RWPE2 (cell line): Measurements from ENCODE around the gene HSD17B12.
"Not testable (repeated sequence)": the region's sequence is repeated elsewhere in the genome, so short reads cannot be mapped to it uniquely, and the experiment has no call there.

ENCODE experiments used
- ATAC-seq: fragments of 200-7000 bp; cut with Tn5 transposase; 3 replicates; pipeline ENCODE4 v1.9.1; 2021; ENCODE audit warnings: low read depth
- DNase-seq: peaks from one replicate; pipeline ENCODE4 v3.0.0-alpha.2; 2020; ENCODE audit warnings: low spot score
- H3K27ac ChIP-seq: fragments of 450-650 bp; 2 replicates; pipeline ENCODE4 v1.5.1; 2017; ENCODE audit warnings: mild to moderate bottlenecking; ENCODE audit not compliant: poor library complexity, severe bottlenecking
- H3K27me3 ChIP-seq: fragments of 250-450 bp; sonication (Bioruptor Pico); 2 replicates; pipeline ENCODE4 v1.5.1; 2021; ENCODE audit warnings: mild to moderate bottlenecking, moderate library complexity; ENCODE audit not compliant: insufficient read depth, poor library complexity, severe bottlenecking
- H3K36me3 ChIP-seq: fragments of 250-450 bp; sonication (Bioruptor Pico); 2 replicates; pipeline ENCODE4 v1.5.1; 2020; ENCODE audit warnings: low read depth, mild to moderate bottlenecking, moderate library complexity
- H3K4me1 ChIP-seq: fragments of 250-450 bp; sonication (Bioruptor Pico); 2 replicates; pipeline ENCODE4 v1.5.1; 2021; ENCODE audit warnings: mild to moderate bottlenecking, moderate library complexity; ENCODE audit not compliant: insufficient read depth, poor library complexity, severe bottlenecking
- H3K4me3 ChIP-seq: fragments of 250-450 bp; sonication (Bioruptor Pico); 2 replicates; pipeline ENCODE4 v1.5.1; 2021; ENCODE audit warnings: mild to moderate bottlenecking, moderate library complexity; ENCODE audit not compliant: severe bottlenecking
- H3K9me3 ChIP-seq: fragments of 250-450 bp; sonication (Bioruptor Pico); 2 replicates; pipeline ENCODE4 v1.5.1; 2021; ENCODE audit warnings: mild to moderate bottlenecking, moderate library complexity; ENCODE audit not compliant: severe bottlenecking
- CTCF ChIP-seq: fragments of 450-650 bp; IDR thresholded peaks from one replicate; pipeline ENCODE4 v1.5.1; 2017; ENCODE audit warnings: mild to moderate bottlenecking, moderate library complexity; ENCODE audit not compliant: poor library complexity, severe bottlenecking

Gene HSD17B12

GRCh38 chr11:43649501-43649900, 31.0 kb upstream of the HSD17B12 start:
- no peaks in the 10 kb centered on the region for H3K4me1 ChIP-seq
- DNase-seq = no peak
- H3K27ac ChIP-seq = no peak overlapping the region
- no peaks in the 10 kb centered on the region for H3K9me3 ChIP-seq
- H3K4me3 ChIP-seq = no peak overlapping the region
- no peaks in the 10 kb centered on the region for H3K36me3 ChIP-seq
- ATAC-seq = no peak
- no peak for TF ChIP-seq CTCF
- no peaks in the 10 kb centered on the region for H3K27me3 ChIP-seq

GRCh38 chr11:43649921-43650320, 30.6 kb upstream of the HSD17B12 start:
- Histone ChIP-seq H3K4me3 (no peak overlapping the region), H3K27me3 (no peaks in the 10 kb centered on the region), H3K4me1 (no peaks in the 10 kb centered on the region), H3K9me3 (no peaks in the 10 kb centered on the region), H3K27ac (no peak overlapping the region), H3K36me3 (no peaks in the 10 kb centered on the region)
- TF ChIP-seq CTCF = no peak
- ATAC-seq = no peak
- no peak for DNase-seq

GRCh38 chr11:43663018-43663417, 17.5 kb upstream of the HSD17B12 start:
- not testable (repeated sequence) for H3K9me3 ChIP-seq

GRCh38 chr11:43664295-43664694, 16.2 kb upstream of the HSD17B12 start:
- DNase-seq (no peak), ATAC-seq (no peak)
- no peak for TF ChIP-seq CTCF
- Histone ChIP-seq H3K36me3 (no peaks in the 10 kb centered on the region), H3K4me1 (no peaks in the 10 kb centered on the region), H3K27ac (no peak overlapping the region), H3K9me3 (no peaks in the 10 kb centered on the region), H3K4me3 (no peak overlapping the region), H3K27me3 (no peaks in the 10 kb centered on the region)

More at GRCh38 chr11:43663018-43663417, 17.5 kb upstream of the HSD17B12 start:
- not testable (repeated sequence) for H3K36me3 ChIP-seq, ATAC-seq, H3K27ac ChIP-seq, H3K4me3 ChIP-seq, H3K27me3 ChIP-seq, DNase-seq, H3K4me1 ChIP-seq

GRCh38 chr11:43671284-43671683, 9.3 kb upstream of the HSD17B12 start:
- H3K27me3 ChIP-seq, H3K36me3 ChIP-seq, H3K9me3 ChIP-seq, H3K27ac ChIP-seq, DNase-seq, ATAC-seq, H3K4me3 ChIP-seq, H3K4me1 ChIP-seq: not testable (repeated sequence)

GRCh38 chr11:43674560-43674959, 6.0 kb upstream of the HSD17B12 start:
- H3K4me1 ChIP-seq = no peaks in the 10 kb centered on the region
- H3K27me3 ChIP-seq = no peaks in the 10 kb centered on the region
- H3K4me3 ChIP-seq = no peak overlapping the region
- H3K36me3 ChIP-seq = no peaks in the 10 kb centered on the region
- TF ChIP-seq CTCF = no peak
- H3K9me3 ChIP-seq = no peaks in the 10 kb centered on the region
- no peak overlapping the region for H3K27ac ChIP-seq
- DNase-seq = no peak
- ATAC-seq = no peak
